Measurements from ENCODE around the gene FCRLA. TPM values are rescaled to one million over a fixed set of nuclear protein-coding genes. Genes with fewer than 3 reads are reported as not detected.

Gene FCRLA
- total RNA-seq, 1 experiment from 2014 or later, result 0.15 TPM

- H3K27ac ChIP-seq (ENCODE audit: low read length), result no peak overlapping the region
- H3K27me3 ChIP-seq (ENCODE audit: control insufficient read depth, insufficient read depth, low read length), result peaks cover 3% of the 10 kb centered on the region; the same call in 1 of the 2 replicates
- ATAC-seq, result no peak
- DNase-seq (ENCODE audit: low read depth, low spot score), result no peak
- intact Hi-C loops (cut with micrococcal nuclease; ENCODE audit: unreplicated experiment), result no loop called here
- ChIA-PET CTCF (no interaction called here), POLR2A (no interaction called here)
- TF ChIP-seq REST (IDR thresholded peaks at IDR 0.05; ENCODE audit: insufficient read depth in 1 of 2, low read depth in 2 of 2, low read length in 1 of 2), result no peak
- no TSS peak for BruUV-seq (replicated peaks)
- H3K4me1 ChIP-seq (ENCODE audit: control insufficient read depth, insufficient read depth, low read length), result no peaks in the 10 kb centered on the region
- in situ Hi-C loops (cut with HindIII; ENCODE audit: low pct_unique_long_range_greater_than_20kb, low sequenced_read_pairs), result no loop called here
- H3K4me3 ChIP-seq (ENCODE audit: low read depth in 2 of 2, low read length in 2 of 2), result no peak overlapping the region
- H3K36me3 ChIP-seq (ENCODE audit: control insufficient read depth, insufficient read depth, low read length), result no peaks in the 10 kb centered on the region
- H3K9me3 ChIP-seq (ENCODE audit: control insufficient read depth, insufficient read depth, low read depth, low read length), result no peaks in the 10 kb centered on the region
Observed at GRCh38 chr1:161676441-161676840, 30.6 kb upstream of the FCRLA start.

- H3K4me3 ChIP-seq (ENCODE audit: low read depth in 2 of 2, low read length in 2 of 2), result no peak overlapping the region
- intact Hi-C loops (cut with micrococcal nuclease; ENCODE audit: unreplicated experiment), result no loop called here
- H3K36me3 ChIP-seq (ENCODE audit: control insufficient read depth, insufficient read depth, low read length), result no peaks in the 10 kb centered on the region
- BruUV-seq (replicated peaks), result no TSS peak
- no peak for DNase-seq (ENCODE audit: low read depth, low spot score)
- peaks cover 3% of the 10 kb centered on the region; the same call in 1 of the 2 replicates for H3K27me3 ChIP-seq (ENCODE audit: control insufficient read depth, insufficient read depth, low read length)
- POLR2A ChIA-PET, result no interaction called here
- no peak overlapping the region for H3K27ac ChIP-seq (ENCODE audit: low read length)
- in situ Hi-C loops (cut with HindIII; ENCODE audit: low pct_unique_long_range_greater_than_20kb, low sequenced_read_pairs), result no loop called here
- ATAC-seq, result no peak
- no peak for TF ChIP-seq SIN3A (IDR thresholded peaks at IDR 0.05; ENCODE audit: borderline replicate concordance, insufficient read depth, low read depth, low read length)
- TF ChIP-seq POLR2AphosphoS5 (IDR thresholded peaks at IDR 0.05; ENCODE audit: low read depth, low read length), result no peak
- no peak for TF ChIP-seq REST (IDR thresholded peaks at IDR 0.05; ENCODE audit: insufficient read depth in 1 of 2, low read depth in 2 of 2, low read length in 1 of 2)
- CTCF ChIA-PET, result interaction anchor here (0.7 kb wide), 1 partner anchor 50 kb away, joined by 3 read pairs; no protein-coding TSS in a partner anchor
- H3K4me1 ChIP-seq (ENCODE audit: control insufficient read depth, insufficient read depth, low read length), result no peaks in the 10 kb centered on the region
- H3K9me3 ChIP-seq (ENCODE audit: control insufficient read depth, insufficient read depth, low read depth, low read length), result no peaks in the 10 kb centered on the region
Observed at GRCh38 chr1:161676958-161677689, 29.9 kb upstream of the FCRLA start.

- no peaks in the 10 kb centered on the region for H3K9me3 ChIP-seq (ENCODE audit: control insufficient read depth, insufficient read depth, low read depth, low read length)
- CTCF ChIA-PET, result no interaction called here
- ATAC-seq (no peak), DNase-seq (ENCODE audit: low read depth, low spot score) (no peak)
- TF ChIP-seq CTCF (IDR thresholded peaks at IDR 0.05) (no peak), SIN3A (IDR thresholded peaks at IDR 0.05; ENCODE audit: borderline replicate concordance, insufficient read depth, low read depth, low read length) (no peak), POLR2AphosphoS5 (IDR thresholded peaks at IDR 0.05; ENCODE audit: low read depth, low read length) (no peak), TCF7L2 (IDR thresholded peaks at IDR 0.05; ENCODE audit: low read depth, low read length) (no peak), REST (IDR thresholded peaks at IDR 0.05; ENCODE audit: insufficient read depth in 1 of 2, low read depth in 2 of 2, low read length in 1 of 2) (no peak)
- H3K4me1 ChIP-seq (ENCODE audit: control insufficient read depth, insufficient read depth, low read length), result no peaks in the 10 kb centered on the region
- POLR2A ChIA-PET, result no interaction called here
- no peaks in the 10 kb centered on the region for H3K36me3 ChIP-seq (ENCODE audit: control insufficient read depth, insufficient read depth, low read length)
- intact Hi-C loops (cut with micrococcal nuclease; ENCODE audit: unreplicated experiment) (no loop called here), in situ Hi-C loops (cut with HindIII; ENCODE audit: low pct_unique_long_range_greater_than_20kb, low sequenced_read_pairs) (no loop called here)
- H3K27ac ChIP-seq (ENCODE audit: low read length), result no peak overlapping the region
- H3K27me3 ChIP-seq (ENCODE audit: control insufficient read depth, insufficient read depth, low read length), result peaks cover 8% of the 10 kb centered on the region; the same call in 1 of the 2 replicates
- H3K4me3 ChIP-seq (ENCODE audit: low read depth in 2 of 2, low read length in 2 of 2), result no peak overlapping the region
- no TSS peak for BruUV-seq (replicated peaks)
Observed at GRCh38 chr1:161678500-161678899, 28.5 kb upstream of the FCRLA start.

Data from Panc1 (cell line).